HG03280 (cell line): ENCODE measurements around the gene PTTG1IP.
A peak's percentile ranks its signal among the peaks of the same experiment; 100 is the strongest.

Experiments used
- ATAC-seq: cut with Tn5 transposase; IDR thresholded peaks from one replicate; pipeline ENCODE4 v1.9.1; 2021; ENCODE audit warnings: mild to moderate bottlenecking, moderate library complexity; ENCODE audit not compliant: unreplicated experiment

The PTTG1IP gene

GRCh38 chr21:44898011-44898488 lies 24.6 kb upstream of the PTTG1IP start:
- ATAC-seq = no peak

GRCh38 chr21:44897326-44898010 lies 24.0 kb upstream of the PTTG1IP start:
- ATAC-seq = no peak

GRCh38 chr21:44896561-44897286 lies 23.2 kb upstream of the PTTG1IP start:
- ATAC-seq = no peak

- ATAC-seq = no peak
Measured at GRCh38 chr21:44895859-44896258, 22.4 kb upstream of the PTTG1IP start.

GRCh38 chr21:44894687-44895302 lies 21.3 kb upstream of the PTTG1IP start:
- ATAC-seq = no peak

- ATAC-seq = no peak
Measured at GRCh38 chr21:44893948-44894656, 20.6 kb upstream of the PTTG1IP start.

GRCh38 chr21:44893278-44893556 lies 19.7 kb upstream of the PTTG1IP start:
- ATAC-seq = no peak

- peak; percentile 58 for ATAC-seq
Measured at GRCh38 chr21:44892536-44893277, 19.2 kb upstream of the PTTG1IP start.

- ATAC-seq = no peak
Measured at GRCh38 chr21:44892095-44892494, 18.6 kb upstream of the PTTG1IP start.

- no peak for ATAC-seq
Measured at GRCh38 chr21:44891631-44892031, 18.1 kb upstream of the PTTG1IP start.

- ATAC-seq = no peak
Measured at GRCh38 chr21:44890961-44891541, 17.6 kb upstream of the PTTG1IP start.

- no peak for ATAC-seq
Measured at GRCh38 chr21:44890338-44890931, 16.9 kb upstream of the PTTG1IP start.

- no peak for ATAC-seq
Measured at GRCh38 chr21:44889625-44890337, 16.3 kb upstream of the PTTG1IP start.

- ATAC-seq = no peak
Measured at GRCh38 chr21:44888581-44889550, 15.4 kb upstream of the PTTG1IP start.

GRCh38 chr21:44887807-44888580 lies 14.5 kb upstream of the PTTG1IP start:
- ATAC-seq = no peak

GRCh38 chr21:44887126-44887806 lies 13.8 kb upstream of the PTTG1IP start:
- no peak for ATAC-seq
